DMS153 treated with DMSO at 0.1 percent for 48 hours (cell line): Measurements from ENCODE around the gene FBXO36.

Experiments used
- DNase-seq: peaks from one replicate; lab custom pipeline; 2025; ENCODE audit not compliant: unreplicated experiment; lab: John Stamatoyannopoulos, UW

The FBXO36 gene

DNA sequence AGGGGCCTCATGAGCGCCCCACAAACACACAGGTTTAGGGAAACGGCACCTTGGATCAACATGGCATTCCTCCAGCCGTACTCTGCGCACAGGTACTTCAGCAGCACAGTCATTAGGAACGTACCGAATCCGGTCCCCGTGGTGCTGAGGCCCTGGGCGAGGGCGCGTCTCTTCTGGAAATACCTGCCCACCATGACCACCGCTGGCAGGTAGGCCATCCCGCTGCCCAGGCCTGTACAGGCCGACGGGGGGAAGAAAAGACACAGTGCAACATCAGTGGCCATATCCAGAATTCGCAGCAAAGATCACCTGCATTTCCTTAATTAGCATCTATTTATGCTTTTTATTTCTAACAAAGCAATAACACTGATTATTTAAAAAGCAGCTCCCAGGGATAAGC is 124.2 kb downstream of the FBXO36 start:
- no peak for DNase-seq

DNA sequence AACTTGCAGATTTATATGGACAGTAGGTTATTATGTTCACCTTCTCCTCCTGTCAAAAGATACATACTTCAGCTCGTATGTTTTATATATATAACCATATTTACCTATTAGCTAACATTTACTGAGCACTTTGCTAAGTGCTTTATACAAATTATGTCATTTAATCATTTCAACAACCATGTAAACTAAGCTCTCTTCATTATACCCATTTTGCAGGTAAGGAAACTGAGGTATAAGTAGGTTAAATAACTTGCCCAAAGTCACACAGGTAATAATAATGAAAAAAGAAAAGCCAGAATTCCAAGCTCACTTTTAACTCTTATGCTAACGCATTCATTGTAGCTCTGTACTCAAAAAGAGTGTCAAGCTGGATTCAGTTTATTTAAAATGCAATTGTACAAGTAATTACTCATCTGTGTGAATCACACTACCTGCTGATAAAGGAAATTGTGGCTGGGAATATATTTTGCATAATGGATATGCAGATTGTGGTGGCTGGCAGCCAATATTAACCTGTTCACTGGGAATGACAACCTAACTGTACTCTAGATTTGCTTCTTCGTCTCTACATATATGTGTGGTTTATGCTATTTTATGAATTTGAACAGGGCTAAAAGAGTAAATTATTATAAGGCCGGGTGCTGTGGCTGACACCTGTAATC is 125.8 kb downstream of the FBXO36 start:
- no peak for DNase-seq

DNA sequence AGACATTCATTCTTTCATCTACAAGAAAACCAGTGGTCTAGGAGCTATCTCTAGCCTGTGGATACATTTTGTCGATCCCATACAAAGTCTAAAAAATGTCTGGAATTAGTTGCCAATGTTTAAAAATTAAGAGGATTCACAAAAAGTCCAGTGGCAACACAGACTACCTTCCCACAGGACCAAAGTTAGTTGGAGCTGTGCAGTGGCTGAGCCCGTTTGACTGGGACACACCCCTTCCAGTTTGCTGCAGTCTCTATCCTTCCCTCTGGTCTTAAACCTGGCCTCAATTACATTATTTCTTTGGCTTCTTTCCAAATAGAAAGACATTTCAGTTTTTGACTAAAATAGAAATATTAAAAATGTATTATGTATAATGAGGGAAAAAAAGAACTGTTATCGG is 127.8 kb downstream of the FBXO36 start:
- DNase-seq: no peak

DNA sequence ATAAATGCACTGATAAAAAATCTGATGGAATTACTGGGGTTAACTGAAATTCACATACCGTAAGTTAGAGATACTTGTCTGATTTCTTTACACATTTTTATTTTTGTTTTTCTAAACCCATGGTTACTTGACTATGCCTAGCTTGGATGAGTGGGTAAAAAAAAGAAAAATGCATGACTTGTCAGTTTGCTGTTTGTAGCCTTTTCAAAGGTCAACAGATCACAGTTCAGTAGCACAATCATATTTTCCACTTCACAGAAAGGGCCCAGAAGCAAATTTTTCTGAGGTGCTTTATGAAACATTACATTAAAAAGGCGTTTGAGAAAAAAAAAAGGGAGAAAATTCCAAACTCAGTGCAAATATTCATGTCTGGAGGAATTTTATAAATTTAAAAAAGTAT is 130.0 kb downstream of the FBXO36 start:
- no peak for DNase-seq

DNA sequence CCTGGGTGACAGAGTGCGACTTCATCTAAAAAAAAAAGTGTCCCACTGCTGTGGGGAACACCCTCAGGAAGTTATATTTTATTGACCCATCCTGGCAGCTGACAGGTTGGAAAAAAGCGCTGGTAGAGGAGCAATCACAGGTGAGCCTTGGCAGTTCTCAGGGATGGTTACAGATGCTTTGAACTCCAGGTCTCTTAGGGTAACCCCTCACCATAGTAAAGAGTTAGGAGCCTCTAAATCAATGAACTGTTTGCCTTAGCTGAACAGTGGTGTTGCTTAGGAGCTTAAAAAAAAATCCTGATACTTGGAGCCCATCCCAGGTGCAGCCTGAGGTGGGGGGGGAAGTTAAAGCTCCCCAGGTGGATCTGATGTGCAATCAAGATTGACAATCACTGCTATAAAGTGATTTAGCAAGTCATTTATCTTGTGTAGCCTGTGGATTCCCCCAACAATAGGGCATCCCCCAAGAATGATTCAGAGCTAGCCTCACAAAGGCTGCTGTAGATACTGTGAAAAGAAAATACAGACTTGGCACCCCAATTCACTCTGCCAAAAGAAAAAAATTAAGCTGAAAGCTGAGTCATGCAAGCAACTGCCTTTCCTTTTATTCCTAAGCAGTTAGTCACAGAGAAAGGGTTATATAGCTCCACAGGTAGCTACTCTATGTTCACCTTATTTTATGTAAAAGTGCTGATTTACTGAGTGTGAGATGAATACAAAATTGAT is 131.6 kb downstream of the FBXO36 start:
- no peak for DNase-seq

DNA sequence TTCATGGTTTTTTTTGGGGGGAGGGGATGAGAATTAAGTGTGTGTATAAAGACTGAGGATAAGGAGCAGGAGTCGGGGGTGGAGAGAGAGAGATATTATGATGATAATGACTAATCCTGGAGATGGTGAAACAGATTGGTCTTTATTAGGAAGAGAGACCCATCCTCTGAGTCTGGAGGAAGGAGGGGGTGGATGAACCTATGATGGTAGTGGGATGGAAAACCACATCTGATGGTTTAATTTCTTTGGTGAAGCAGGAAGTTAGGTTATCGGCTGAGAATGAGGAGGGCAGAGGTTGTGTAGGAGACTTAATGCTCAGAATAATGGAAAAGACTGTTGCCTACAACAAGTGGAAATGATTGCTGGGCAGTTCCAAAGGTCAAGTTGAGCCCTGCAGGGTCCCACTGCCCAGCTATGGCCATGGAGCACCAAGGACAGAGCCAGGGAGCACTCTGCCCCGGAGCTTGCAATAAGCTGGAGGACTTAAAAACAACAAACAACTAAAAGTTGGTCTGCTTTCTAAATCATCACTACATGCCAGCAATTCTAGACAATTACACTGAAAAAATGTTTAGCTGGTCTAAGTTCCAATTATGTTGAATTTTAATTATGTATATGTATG is 138.5 kb downstream of the FBXO36 start:
- DNase-seq: no peak
